Peyer's patch (tissue), 4 donors: ENCODE data around the gene TIGD1. TPM values are rescaled to one million over a fixed set of nuclear protein-coding genes. Genes with fewer than 3 reads are reported as not detected.
"Not testable (repeated sequence)": the region's sequence is repeated elsewhere in the genome, so short reads cannot be mapped to it uniquely, and the experiment has no call there.

Experiments used
- DNase-seq, 3 donors: peaks; one replicate each; pipeline ENCODE4 v3.0.0-alpha.2; 2017 to 2019
- H3K27ac ChIP-seq, 4 donors: fragments of 200-600 bp; sonication (generic); one replicate each; pipeline ENCODE4 v1.5.1; 2016 to 2019
- H3K27me3 ChIP-seq, 2 donors: fragments of 200-600 bp; sonication (generic); one replicate each; pipeline ENCODE4 v1.5.1; 2019
- H3K36me3 ChIP-seq, 3 donors: fragments of 200-600 bp; sonication (generic); one replicate each; pipeline ENCODE4 v1.5.1; 2016 to 2019
- H3K4me1 ChIP-seq, 4 donors: fragments of 200-600 bp; sonication (generic); one replicate each; pipeline ENCODE4 v1.5.1; 2016 to 2019
- H3K4me3 ChIP-seq, 4 donors: fragments of 200-600 bp; sonication (generic); 1 replicate in 3 of 4; 2 replicates in 1 of 4; pipeline ENCODE4 v1.5.1; 2016 to 2019; ENCODE audit warnings: mild to moderate bottlenecking in 1 of 4
- H3K9me3 ChIP-seq, 4 donors: fragments of 200-600 bp; sonication (generic); one replicate each; pipeline ENCODE4 v1.5.1; 2016 to 2019; ENCODE audit warnings: mild to moderate bottlenecking in 1 of 4
- POLR2A ChIP-seq, 2 donors: fragments of 450-650 bp; IDR thresholded peaks; one replicate each; pipeline ENCODE4 v1.5.1; 2017; ENCODE audit warnings: antibody characterized with exemption in 2 of 2, mild to moderate bottlenecking in 2 of 2, moderate library complexity in 2 of 2
- total RNA-seq, 4 donors: library from RNA; depleted of rRNA; stranded (reverse); fragments of >200 nt; gene quantifications; one replicate each; pipeline ENCODE4 v1.1.0, GENCODE V29; 2016
- TF ChIP-seq, protein P1 (sequence below), 6 experiments: fragments of 450-650 bp in 4 of 6; fragments of 200-600 bp in 2 of 6; sonication (generic) in 1 of 6; IDR thresholded peaks; one replicate each; pipeline ENCODE4 v1.5.1; 2017 to 2019; ENCODE audit warnings: antibody characterized with exemption in 6 of 6, mild to moderate bottlenecking in 3 of 6, moderate library complexity in 1 of 6

TIGD1 gene
- total RNA-seq, 4 donors from 2014 or later: 8.6 to 31.4 (median 13.4) TPM

DNA sequence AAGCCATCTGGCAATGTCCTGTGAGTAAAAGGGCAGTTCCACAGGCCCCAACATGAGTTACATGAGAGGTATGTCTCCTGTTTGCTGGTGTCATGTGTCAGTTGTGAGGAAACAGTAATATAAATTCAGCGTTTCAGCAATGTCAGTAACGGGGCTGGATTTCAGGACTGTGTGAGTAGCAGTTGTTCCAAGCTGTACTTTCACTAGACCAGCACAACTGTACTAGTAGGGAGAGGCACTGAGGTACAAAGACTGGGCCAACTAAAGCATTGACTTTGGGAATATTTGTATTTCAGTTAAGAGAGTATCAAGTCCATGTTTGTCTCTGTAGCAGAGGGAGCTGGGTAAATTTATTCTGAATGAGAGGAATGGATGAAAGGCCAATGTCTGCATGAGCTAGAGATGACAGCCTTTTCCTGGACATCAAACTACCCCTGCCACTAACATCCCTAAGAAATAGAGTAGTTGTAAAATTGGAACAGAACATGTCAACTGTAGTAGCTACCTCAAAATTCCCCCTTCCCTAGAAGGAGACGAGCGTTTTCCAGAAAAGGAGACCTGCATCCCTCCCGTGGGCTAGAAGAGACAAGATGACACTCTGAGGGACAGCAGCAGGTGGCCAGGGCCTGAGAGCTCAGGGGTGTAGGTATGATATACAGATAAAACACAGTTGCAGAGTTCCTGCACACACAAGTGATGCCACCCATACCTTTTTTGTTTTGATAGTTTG lies 24.5 kb upstream of the TIGD1 start:
- Histone ChIP-seq H3K36me3 (peaks cover 0 to 30% (median 0%) of the 10 kb centered on the region in 3 donors), H3K4me3 (no peak overlapping the region), H3K9me3 (no peaks in the 10 kb centered on the region), H3K27ac (no peak overlapping the region), H3K27me3 (no peaks in the 10 kb centered on the region), H3K4me1 (no peaks in the 10 kb centered on the region)
- TF ChIP-seq, protein P1, sequence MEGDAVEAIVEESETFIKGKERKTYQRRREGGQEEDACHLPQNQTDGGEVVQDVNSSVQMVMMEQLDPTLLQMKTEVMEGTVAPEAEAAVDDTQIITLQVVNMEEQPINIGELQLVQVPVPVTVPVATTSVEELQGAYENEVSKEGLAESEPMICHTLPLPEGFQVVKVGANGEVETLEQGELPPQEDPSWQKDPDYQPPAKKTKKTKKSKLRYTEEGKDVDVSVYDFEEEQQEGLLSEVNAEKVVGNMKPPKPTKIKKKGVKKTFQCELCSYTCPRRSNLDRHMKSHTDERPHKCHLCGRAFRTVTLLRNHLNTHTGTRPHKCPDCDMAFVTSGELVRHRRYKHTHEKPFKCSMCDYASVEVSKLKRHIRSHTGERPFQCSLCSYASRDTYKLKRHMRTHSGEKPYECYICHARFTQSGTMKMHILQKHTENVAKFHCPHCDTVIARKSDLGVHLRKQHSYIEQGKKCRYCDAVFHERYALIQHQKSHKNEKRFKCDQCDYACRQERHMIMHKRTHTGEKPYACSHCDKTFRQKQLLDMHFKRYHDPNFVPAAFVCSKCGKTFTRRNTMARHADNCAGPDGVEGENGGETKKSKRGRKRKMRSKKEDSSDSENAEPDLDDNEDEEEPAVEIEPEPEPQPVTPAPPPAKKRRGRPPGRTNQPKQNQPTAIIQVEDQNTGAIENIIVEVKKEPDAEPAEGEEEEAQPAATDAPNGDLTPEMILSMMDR (IDR thresholded peaks at IDR 0.05): no peak
- no peak for TF ChIP-seq POLR2A (IDR thresholded peaks at IDR 0.05)
- DNase-seq: no peak

DNA sequence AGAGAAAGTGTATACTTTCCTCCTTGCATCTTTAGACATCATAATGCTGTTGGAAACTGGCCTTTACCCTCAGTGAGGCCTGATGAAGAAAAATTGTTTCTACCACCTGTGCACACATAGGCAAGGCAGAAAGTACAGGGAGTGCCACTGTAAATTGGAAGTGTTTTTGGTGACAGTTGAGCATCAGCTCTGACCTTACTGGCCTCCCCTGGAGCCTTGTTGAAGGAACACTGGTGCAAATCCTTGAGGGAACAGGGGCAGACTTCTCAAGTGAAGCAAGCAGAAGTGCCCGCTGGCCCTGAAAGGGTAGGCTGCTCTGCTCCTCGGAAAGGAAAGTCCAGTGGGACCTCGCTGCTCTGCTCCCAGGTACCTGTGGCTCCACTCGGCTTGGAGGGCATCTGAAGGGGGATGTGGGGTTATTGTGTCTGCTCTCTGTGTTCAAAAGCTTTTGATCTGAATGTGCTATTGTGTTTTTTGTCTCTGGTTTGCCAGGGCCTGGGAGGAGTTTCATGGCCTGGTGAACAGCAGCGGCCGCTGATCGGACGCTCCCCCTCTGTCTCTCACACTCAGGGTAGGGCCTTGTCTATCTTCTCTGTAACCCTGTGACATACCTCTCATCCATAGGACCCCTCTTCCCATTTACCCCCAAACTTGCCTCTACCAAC lies 23.5 kb upstream of the TIGD1 start:
- Histone ChIP-seq H3K27me3 (no peaks in the 10 kb centered on the region), H3K36me3 (peaks cover 0 to 40% (median 0%) of the 10 kb centered on the region in 3 donors), H3K4me1 (no peaks in the 10 kb centered on the region), H3K9me3 (no peaks in the 10 kb centered on the region), H3K27ac (peak overlapping the region in 1 of 4 donors; percentile 37), H3K4me3 (no peak overlapping the region)
- TF ChIP-seq, protein P1 (IDR thresholded peaks at IDR 0.05): no peak
- no peak for TF ChIP-seq POLR2A (IDR thresholded peaks at IDR 0.05)
- DNase-seq: no peak

DNA sequence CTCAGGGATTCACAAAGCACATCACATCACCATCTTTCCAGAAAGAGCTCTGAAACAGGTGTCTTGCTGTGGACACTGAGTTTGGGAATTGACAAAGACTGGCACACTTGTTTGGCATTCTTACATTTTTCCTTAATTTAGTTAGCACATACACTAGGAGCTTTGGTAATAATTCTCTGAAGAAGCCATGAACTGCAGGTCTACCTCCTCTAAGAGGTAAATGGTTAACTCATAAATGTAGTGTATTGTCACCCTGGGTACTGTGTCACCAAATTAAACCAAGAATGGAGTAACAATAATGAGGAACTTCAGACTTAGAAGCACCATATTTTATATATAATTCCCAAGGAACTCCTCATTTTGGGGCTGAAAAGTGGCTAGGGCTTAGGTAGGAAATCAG lies 22.7 kb upstream of the TIGD1 start:
- Histone ChIP-seq H3K4me3 (no peak overlapping the region), H3K9me3 (no peaks in the 10 kb centered on the region), H3K4me1 (no peaks in the 10 kb centered on the region), H3K27me3 (no peaks in the 10 kb centered on the region), H3K36me3 (peaks cover 0 to 48% (median 0%) of the 10 kb centered on the region in 3 donors), H3K27ac (peak overlapping the region in 1 of 4 donors; percentile 7)
- no peak for DNase-seq
- TF ChIP-seq, protein P1 (IDR thresholded peaks at IDR 0.05): no peak
- no peak for TF ChIP-seq POLR2A (IDR thresholded peaks at IDR 0.05)

DNA sequence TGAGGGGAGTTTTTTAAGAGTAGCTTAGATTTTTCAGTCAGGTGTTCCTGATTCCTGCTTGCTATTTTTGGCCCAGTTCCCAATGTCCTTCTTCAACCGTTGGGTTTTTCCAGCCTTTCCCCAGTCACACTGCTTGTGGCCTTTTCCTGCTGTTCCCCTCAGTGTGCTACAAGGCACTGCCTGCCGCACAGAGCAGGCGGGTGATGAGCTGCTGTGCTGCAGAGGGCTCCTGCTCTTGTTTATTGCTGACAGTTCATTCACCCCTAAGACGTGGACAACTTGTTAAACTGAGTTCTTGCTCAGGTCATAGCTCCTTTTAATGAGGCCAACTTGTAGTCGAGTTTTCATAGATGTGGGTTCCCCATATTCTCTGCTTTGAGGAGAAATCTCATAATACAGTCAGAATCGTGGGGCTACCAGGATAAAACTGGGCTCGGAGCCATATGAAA lies 20.7 kb upstream of the TIGD1 start:
- no peaks in the 10 kb centered on the region for H3K4me1 ChIP-seq
- no peak for DNase-seq
- no peak overlapping the region for H3K4me3 ChIP-seq
- no peak overlapping the region for H3K27ac ChIP-seq
- H3K36me3 ChIP-seq: peaks cover 0 to 68% (median 0%) of the 10 kb centered on the region in 3 donors
- no peak for TF ChIP-seq POLR2A (IDR thresholded peaks at IDR 0.05)
- TF ChIP-seq, protein P1 (IDR thresholded peaks at IDR 0.05): no peak
- H3K27me3 ChIP-seq: no peaks in the 10 kb centered on the region
- H3K9me3 ChIP-seq: no peaks in the 10 kb centered on the region

DNA sequence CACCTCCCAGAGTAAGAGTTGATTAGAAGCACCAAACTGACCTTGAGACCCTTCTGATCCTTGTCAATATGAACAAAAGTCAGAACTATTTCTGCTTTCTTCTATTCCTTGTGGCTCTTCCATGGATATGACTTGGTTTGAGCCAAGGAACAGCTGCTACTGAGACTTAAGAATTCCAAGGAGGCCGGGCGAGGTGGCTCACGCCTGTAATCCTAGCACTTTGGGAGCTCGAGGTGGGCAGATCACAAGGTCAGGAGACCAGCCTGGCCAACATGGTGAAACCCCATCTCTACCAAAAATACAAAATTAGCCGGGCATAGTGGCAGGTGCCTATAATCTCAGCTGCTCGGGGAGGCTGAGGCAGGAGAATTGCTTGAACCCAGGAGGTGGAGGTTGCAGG lies 20.1 kb upstream of the TIGD1 start:
- not testable (repeated sequence) for H3K27me3 ChIP-seq, DNase-seq, H3K4me1 ChIP-seq, H3K4me3 ChIP-seq, H3K9me3 ChIP-seq, H3K27ac ChIP-seq
- peaks cover 0 to 73% (median 0%) of the 10 kb centered on the region in 3 donors for H3K36me3 ChIP-seq

DNA sequence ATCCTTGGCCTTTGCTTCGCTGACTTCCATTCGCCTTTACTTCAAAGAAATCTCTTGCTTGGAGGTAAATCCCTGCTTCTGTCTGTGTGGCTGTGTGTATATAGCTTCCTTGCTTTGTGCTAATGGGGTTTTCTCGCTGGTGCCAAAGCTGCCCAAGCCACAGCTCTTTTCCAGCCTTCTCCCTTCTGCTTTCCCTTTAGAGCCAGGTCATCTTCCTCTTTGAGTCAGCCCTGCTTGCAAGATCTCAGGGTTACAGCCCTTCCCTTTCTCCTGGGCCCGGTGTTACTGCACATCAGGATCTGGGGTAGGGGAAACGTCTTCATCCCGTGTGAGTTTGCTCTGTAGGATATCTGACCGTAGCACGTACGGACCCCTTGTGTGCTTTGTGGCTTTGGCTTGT lies 19.2 kb upstream of the TIGD1 start:
- DNase-seq: no peak
- Histone ChIP-seq H3K4me1 (no peaks in the 10 kb centered on the region), H3K4me3 (no peak overlapping the region), H3K36me3 (peaks cover 0 to 76% (median 2%) of the 10 kb centered on the region in 3 donors), H3K27me3 (no peaks in the 10 kb centered on the region), H3K9me3 (no peaks in the 10 kb centered on the region), H3K27ac (no peak overlapping the region)
- TF ChIP-seq, protein P1 (IDR thresholded peaks at IDR 0.05): no peak
- no peak for TF ChIP-seq POLR2A (IDR thresholded peaks at IDR 0.05)
